HepG2 (cell line): ENCODE results near the gene MIB2. TPM values are rescaled to one million over a fixed set of nuclear protein-coding genes. Genes with fewer than 3 reads are reported as not detected.

ENCODE experiments used
- GABPA ChIP-seq, 2 experiments: IDR thresholded peaks; 2 replicates each; pipeline ENCODE4 v1.6.1; 2011 to 2016; ENCODE audit warnings: low read depth in 2 of 2, low read length in 1 of 2, missing biosample characterization in 1 of 2, missing genetic modification characterization in 1 of 2
- ZHX2 ChIP-seq, 2 experiments: sonication (generic) in 1 of 2; formaldehyde crosslinking in 1 of 2; IDR thresholded peaks; 2 replicates each; pipeline versions ENCODE4 v1.6.1 to v1.9.0; 2014 to 2022; ENCODE audit warnings: antibody characterized with exemption in 1 of 2, borderline replicate concordance in 1 of 2, inconsistent platforms in 1 of 2, low read depth in 1 of 2, missing genetic modification reagents in 1 of 2
- ZNF362 ChIP-seq: sonication (generic); formaldehyde crosslinking; IDR thresholded peaks from 2 replicates; pipeline ENCODE4 v1.4.0; 2020; ENCODE audit warnings: missing genetic modification reagents, mild to moderate bottlenecking, borderline replicate concordance
- ZNF616 ChIP-seq: sonication (generic); formaldehyde crosslinking; IDR thresholded peaks from 2 replicates; pipeline ENCODE4 v1.5.0; 2020; ENCODE audit warnings: low read depth, mild to moderate bottlenecking, missing genetic modification reagents
- ZNF687 ChIP-seq: sonication (generic); formaldehyde crosslinking; IDR thresholded peaks from 2 replicates; pipeline ENCODE4 v1.5.1; 2020; ENCODE audit warnings: mild to moderate bottlenecking, missing genetic modification reagents, moderate library complexity
- polyA plus RNA-seq, 8 experiments: library from polyadenylated mRNA; depleted of rRNA in 3 of 8; stranded (reverse) in 7 of 8; unstranded in 1 of 8; fragments of >200 nt; fragmentation: Illumina TruSeq in 4 of 8; extraction: Trizol in 4 of 8; gene quantifications; 2 replicates each; pipeline versions ENCODE4 v1.2.1 to v1.2.3, GENCODE V29; 2011 to 2016; ENCODE audit warnings: low read depth in 4 of 8, missing spikeins in 1 of 8, mixed read lengths in 1 of 8; ENCODE audit not compliant: insufficient read depth in 1 of 8
- total RNA-seq, 5 experiments: library from RNA; depleted of rRNA; stranded (reverse); fragments of >200 nt; fragmentation: Illumina TruSeq; extraction: Trizol; gene quantifications; 2 replicates each; pipeline ENCODE4 v1.2.3, GENCODE V29; 2016; ENCODE audit warnings: low read depth in 1 of 5
- TF ChIP-seq, protein P1 (sequence below), 2 experiments: sonication (generic) in 1 of 2; formaldehyde crosslinking in 1 of 2; IDR thresholded peaks; 2 replicates each; pipeline versions ENCODE4 v1.5.1 to v1.6.1; 2011 to 2020; ENCODE audit warnings: borderline replicate concordance in 1 of 2, low read depth in 1 of 2, low read length in 1 of 2, mild to moderate bottlenecking in 1 of 2, missing genetic modification reagents in 1 of 2, moderate library complexity in 1 of 2

Gene MIB2
- total and polyA plus RNA-seq, 2 of the 13 experiments (the other 11 are each of a cell fraction or from before 2014, with no cell fraction given) = 19.9 to 30.4 TPM

- peak; percentile 33; the same call in 1 of the 2 replicates for TF ChIP-seq ZHX2 (IDR thresholded peaks at IDR 0.05; ENCODE audit: low read depth)
- no peak for TF ChIP-seq ZHX2 (CRISPR knock-in tag; IDR thresholded peaks at IDR 0.05; ENCODE audit: borderline replicate concordance)
- no peak for TF ChIP-seq ZNF616 (CRISPR knock-in tag)
- TF ChIP-seq, protein P1, sequence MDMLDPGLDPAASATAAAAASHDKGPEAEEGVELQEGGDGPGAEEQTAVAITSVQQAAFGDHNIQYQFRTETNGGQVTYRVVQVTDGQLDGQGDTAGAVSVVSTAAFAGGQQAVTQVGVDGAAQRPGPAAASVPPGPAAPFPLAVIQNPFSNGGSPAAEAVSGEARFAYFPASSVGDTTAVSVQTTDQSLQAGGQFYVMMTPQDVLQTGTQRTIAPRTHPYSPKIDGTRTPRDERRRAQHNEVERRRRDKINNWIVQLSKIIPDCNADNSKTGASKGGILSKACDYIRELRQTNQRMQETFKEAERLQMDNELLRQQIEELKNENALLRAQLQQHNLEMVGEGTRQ (IDR thresholded peaks at IDR 0.05; ENCODE audit: low read depth, low read length) = no peak
- TF ChIP-seq, protein P1 (CRISPR knock-in tag; IDR thresholded peaks at IDR 0.05; ENCODE audit: borderline replicate concordance) = peak; percentile 35; the same call in 1 of the 2 replicates
- TF ChIP-seq ZNF362 = 0 out of 2 replicates have a peak, but pooled peaks have one; percentile 19
- no peak for TF ChIP-seq GABPA (IDR thresholded peaks at IDR 0.05; ENCODE audit: low read depth, low read length)
- 0 out of 2 replicates have a peak, but pooled peaks have one; percentile 12 for TF ChIP-seq GABPA (CRISPR knock-in tag; IDR thresholded peaks at IDR 0.05; ENCODE audit: low read depth)
- TF ChIP-seq ZNF687 (CRISPR knock-in tag) = peak; percentile 31; the same call in 1 of the 2 replicates
These were observed 921 bp upstream of the MIB2 start (continued) for GRCh38 chr1:1614204-1614953.
